Esophagus (tissue), 2 donors: ENCODE data around the gene CARMIL3. TPM values are rescaled to one million over a fixed set of nuclear protein-coding genes. Genes with fewer than 3 reads are reported as not detected.
"Not testable (repeated sequence)": the region's sequence is repeated elsewhere in the genome, so short reads cannot be mapped to it uniquely, and the experiment has no call there.

Source experiments
- H3K27ac ChIP-seq, 2 donors: one replicate each; pipeline ENCODE4 v1.5.1; 2013; ENCODE audit warnings: low read depth in 2 of 2, mild to moderate bottlenecking in 2 of 2, inconsistent platforms in 1 of 2, low read length in 1 of 2, moderate library complexity in 1 of 2
- H3K27me3 ChIP-seq, 2 donors: one replicate each; pipeline ENCODE4 v1.6.1; 2013; ENCODE audit warnings: low read length in 2 of 2, control low read depth in 1 of 2, mild to moderate bottlenecking in 1 of 2; ENCODE audit not compliant: insufficient read depth in 2 of 2, control insufficient read depth in 1 of 2
- H3K36me3 ChIP-seq, 2 donors: one replicate each; pipeline ENCODE4 v1.6.1; 2013; ENCODE audit warnings: low read length in 1 of 2; ENCODE audit not compliant: control insufficient read depth in 2 of 2, insufficient read depth in 2 of 2
- H3K4me1 ChIP-seq, 2 donors: one replicate each; pipeline ENCODE4 v1.6.1; 2013; ENCODE audit warnings: low read length in 1 of 2; ENCODE audit not compliant: control insufficient read depth in 2 of 2, insufficient read depth in 2 of 2
- H3K4me3 ChIP-seq, 2 donors: one replicate each; pipeline ENCODE4 v1.5.1; 2013; ENCODE audit warnings: low read length in 2 of 2, mild to moderate bottlenecking in 2 of 2, low read depth in 1 of 2, moderate library complexity in 1 of 2
- H3K9me3 ChIP-seq, 2 donors: one replicate each; pipeline ENCODE4 v1.6.1; 2013; ENCODE audit warnings: mild to moderate bottlenecking in 2 of 2, low read depth in 1 of 2, low read length in 1 of 2, moderate library complexity in 1 of 2; ENCODE audit not compliant: control insufficient read depth in 2 of 2, insufficient read depth in 1 of 2
- WGBS, 2 donors: extraction: QIAGEN DNeasy Blood & Tissue Kit; methylation state at CpG; one replicate each; pipeline ENCODE4 v1.1.7; 2013; 5-methylcytosine and 5-hydroxymethylcytosine counted together
- polyA plus RNA-seq, 2 donors: library from polyadenylated mRNA; stranded (reverse); fragments of 200-250 nt; gene quantifications; one replicate each; pipeline ENCODE4 v1.2.3, GENCODE V29; 2013
- donor health status: healthy with polysubstance abuse.
- donor health status: Bipolar disorder and iron deficiency.

CARMIL3 gene
- polyA plus RNA-seq, 2 donors, result 0.55 to 2.3 TPM

DNA sequence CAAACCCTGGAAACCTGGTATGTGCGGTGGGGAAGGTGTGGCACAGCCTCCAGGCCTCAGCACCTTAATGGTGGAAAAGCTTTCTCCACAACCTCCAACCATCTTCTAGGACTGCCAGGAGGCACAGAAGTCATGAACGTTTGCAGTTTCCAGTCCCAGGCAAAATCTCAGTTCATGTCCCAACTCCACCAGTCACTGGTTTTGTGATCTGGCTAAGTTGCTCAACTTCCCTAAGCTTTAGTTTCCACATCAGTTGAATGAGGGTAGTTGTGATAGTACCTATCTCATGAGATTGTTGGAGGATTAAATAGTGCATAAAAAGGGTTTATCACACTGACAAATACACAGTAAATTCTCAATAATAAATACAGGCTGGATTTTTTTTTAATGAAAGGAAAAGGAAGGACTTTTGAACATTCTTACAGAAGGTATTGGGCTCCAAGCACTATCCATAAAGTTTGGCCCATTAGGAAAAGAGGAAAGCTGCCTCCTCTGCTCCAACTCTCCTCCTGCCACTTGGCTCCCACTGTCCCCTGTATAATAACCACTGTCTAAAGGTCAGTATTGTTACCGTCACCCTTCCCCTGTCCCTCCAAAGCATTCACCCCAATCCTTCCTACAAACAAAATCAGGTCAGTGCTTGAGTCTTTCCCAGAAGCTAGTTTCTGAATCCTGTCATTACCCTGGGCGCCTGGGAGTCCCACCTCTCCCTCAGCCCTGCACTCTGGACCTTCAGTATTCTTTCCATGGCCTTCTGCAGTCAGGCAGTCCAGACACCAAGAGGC is 48.6 kb downstream of the CARMIL3 start:
- H3K4me1 ChIP-seq, result peaks cover 0 to 6% of the 10 kb centered on the region in 2 donors
- H3K27me3 ChIP-seq, result no peaks in the 10 kb centered on the region
- no peak overlapping the region for H3K27ac ChIP-seq
- no peaks in the 10 kb centered on the region for H3K9me3 ChIP-seq
- H3K36me3 ChIP-seq, result peaks cover 3 to 6% of the 10 kb centered on the region in 2 donors
- no peak overlapping the region for H3K4me3 ChIP-seq
- 75 to 82% methylated on average over 4 of the region's 4 CpGs for WGBS, 2 donors

DNA sequence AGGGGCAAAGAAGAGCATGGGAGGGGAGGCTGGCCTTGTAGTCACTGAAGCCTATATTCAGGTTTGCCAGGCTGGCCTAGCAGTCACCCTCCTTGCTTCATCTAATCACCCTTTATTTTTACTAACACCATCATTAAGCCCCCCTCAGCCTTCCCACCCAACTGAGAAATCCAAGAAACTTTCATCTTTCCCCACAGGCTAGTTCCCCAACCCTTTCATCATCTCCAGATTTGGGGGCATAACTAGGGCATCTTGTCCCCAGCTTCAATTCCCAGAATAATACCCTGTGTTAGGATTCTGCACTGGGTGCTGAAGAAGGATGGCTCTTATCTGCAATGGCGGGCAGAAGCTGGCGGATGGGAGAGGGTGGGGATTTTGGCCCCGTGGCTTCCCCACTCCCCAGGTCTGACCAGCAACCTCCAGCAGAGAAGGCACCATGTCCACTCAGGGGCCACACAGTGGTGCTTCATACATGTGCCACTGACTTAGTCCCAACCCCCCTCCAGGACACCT is 49.2 kb downstream of the CARMIL3 start:
- 91 to 100% methylated on average over 3 of the region's 3 CpGs for WGBS, 2 donors
- H3K4me1 ChIP-seq, result peaks cover 0 to 3% of the 10 kb centered on the region in 2 donors
- H3K27ac ChIP-seq, result no peak overlapping the region

DNA sequence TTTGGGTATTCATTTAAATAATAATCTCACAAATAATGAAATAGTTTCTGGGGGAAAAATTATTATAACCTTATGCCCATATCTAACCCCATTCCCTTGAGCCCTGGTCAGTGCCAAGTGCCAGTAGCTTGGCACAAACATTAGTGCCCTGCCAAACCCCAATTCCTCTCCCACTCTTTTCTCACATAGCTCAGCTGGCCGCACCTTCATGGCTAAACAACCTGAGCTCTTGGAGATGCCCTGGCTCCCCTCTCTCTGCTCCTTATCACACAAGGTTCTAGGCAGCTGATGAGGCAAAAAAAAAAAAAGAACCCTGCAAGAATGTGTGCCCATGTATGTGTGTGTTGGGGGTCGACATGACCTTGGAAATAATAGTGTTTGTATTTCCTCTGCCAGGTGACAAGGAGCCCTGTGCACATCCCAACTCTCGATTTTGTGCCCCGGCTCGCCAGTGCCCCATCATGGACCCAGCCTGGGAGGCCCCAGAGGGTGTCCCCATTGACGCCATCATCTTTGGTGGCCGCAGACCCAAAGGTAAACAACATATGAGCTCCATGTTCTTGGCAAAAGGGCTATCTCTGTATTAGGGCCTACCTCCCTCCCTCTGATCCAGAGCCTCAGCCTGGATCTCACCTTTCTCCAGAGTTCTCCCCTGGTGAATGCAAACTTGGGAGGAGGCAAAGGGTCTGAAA is 50.7 kb downstream of the CARMIL3 start:
- H3K27ac ChIP-seq, result no peak overlapping the region
- no peaks in the 10 kb centered on the region for H3K9me3 ChIP-seq
- peaks cover 0 to 3% of the 10 kb centered on the region in 2 donors for H3K4me1 ChIP-seq
- peaks cover 3 to 6% of the 10 kb centered on the region in 2 donors for H3K36me3 ChIP-seq
- no peak overlapping the region for H3K4me3 ChIP-seq
- 92 to 93% methylated on average over 7 of the region's 7 CpGs for WGBS, 2 donors
- H3K27me3 ChIP-seq, result no peaks in the 10 kb centered on the region

More for the DNA sequence above, 49.2 kb downstream of the CARMIL3 start:
- H3K9me3 ChIP-seq, result no peaks in the 10 kb centered on the region
- peaks cover 3 to 6% of the 10 kb centered on the region in 2 donors for H3K36me3 ChIP-seq
- H3K4me3 ChIP-seq, result no peak overlapping the region
- H3K27me3 ChIP-seq, result no peaks in the 10 kb centered on the region

DNA sequence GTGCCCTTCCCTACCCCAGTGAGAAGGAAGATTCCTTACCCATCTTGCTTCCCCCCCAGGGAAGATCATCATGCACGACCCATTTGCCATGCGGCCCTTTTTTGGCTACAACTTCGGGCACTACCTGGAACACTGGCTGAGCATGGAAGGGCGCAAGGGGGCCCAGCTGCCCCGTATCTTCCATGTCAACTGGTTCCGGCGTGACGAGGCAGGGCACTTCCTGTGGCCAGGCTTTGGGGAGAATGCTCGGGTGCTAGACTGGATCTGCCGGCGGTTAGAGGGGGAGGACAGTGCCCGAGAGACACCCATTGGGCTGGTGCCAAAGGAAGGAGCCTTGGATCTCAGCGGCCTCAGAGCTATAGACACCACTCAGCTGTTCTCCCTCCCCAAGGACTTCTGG is 51.6 kb downstream of the CARMIL3 start:
- WGBS, 2 donors, result 92 to 93% methylated on average over 13 of the region's 13 CpGs
- Histone ChIP-seq H3K27ac (no peak overlapping the region), H3K4me3 (no peak overlapping the region), H3K36me3 (peaks cover 0 to 3% of the 10 kb centered on the region in 2 donors), H3K27me3 (no peaks in the 10 kb centered on the region), H3K4me1 (peaks cover 0 to 3% of the 10 kb centered on the region in 2 donors), H3K9me3 (no peaks in the 10 kb centered on the region)

DNA sequence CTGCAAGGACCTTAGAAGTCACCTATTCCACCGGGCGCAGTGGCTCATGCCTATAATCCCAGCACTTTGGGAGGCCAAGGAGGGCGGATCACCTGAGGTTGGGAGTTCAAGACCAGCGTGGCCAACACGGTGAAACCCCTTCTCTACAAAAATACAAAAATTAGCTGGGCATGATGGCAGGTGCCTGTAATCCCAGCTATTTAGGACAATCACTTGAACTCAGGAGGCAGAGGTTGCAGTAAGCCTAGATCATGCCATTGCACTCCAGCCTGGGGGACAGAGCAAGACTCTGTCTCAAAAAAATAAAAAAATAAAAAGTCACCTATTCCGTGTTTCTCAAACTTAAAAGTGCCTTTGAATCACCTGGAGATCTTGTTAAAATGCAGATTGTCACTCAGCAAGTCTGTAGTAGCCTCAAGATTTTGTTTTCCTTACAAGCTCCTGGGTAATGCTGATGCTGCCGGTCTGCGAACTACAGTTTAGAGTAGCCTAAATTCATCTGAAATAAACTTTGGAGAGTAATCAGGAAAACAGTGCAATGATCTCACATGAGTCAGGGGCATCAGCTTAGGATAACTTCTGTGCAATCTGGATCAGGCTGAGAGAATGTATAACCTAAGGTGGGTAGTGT is 53.9 kb downstream of the CARMIL3 start:
- H3K9me3 ChIP-seq, H3K27me3 ChIP-seq, H3K36me3 ChIP-seq, H3K4me1 ChIP-seq, H3K4me3 ChIP-seq, H3K27ac ChIP-seq: not testable (repeated sequence)
- WGBS, 2 donors, result 90 to 91% methylated on average over 8 of the region's 8 CpGs

DNA sequence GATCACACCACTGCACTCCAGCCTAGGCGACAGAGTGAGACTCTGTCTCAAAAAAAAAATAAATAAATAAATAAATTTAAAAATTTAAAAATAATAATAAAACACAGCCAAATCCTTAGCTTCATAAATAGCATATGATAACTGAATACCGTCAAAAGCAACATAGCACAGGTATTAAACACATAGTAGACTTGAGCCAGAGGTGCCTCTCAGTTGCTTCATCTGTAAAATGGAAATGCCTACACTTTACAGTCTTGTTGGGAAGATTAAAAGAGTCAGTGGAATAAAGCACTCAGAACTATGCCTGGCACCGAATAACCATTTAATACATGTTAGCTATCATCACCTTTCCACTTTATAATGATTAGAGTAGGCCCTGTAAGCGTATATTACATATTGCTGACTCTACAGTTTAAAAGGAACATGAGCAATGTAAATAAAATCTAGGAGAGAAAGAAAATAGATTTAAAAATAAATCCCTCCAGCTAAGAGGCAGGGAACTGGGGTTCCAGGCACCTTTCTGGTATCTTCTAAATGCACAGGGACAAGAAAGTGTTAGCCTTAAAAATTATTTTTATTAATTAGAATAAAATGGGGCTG is 55.0 kb downstream of the CARMIL3 start:
- H3K36me3 ChIP-seq, result no peaks in the 10 kb centered on the region
- 88 to 89% methylated on average over 4 of the region's 4 CpGs for WGBS, 2 donors
- no peak overlapping the region for H3K27ac ChIP-seq
- H3K27me3 ChIP-seq, result no peaks in the 10 kb centered on the region
- H3K4me3 ChIP-seq, result no peak overlapping the region
- H3K4me1 ChIP-seq, result no peaks in the 10 kb centered on the region
- H3K9me3 ChIP-seq, result no peaks in the 10 kb centered on the region

DNA sequence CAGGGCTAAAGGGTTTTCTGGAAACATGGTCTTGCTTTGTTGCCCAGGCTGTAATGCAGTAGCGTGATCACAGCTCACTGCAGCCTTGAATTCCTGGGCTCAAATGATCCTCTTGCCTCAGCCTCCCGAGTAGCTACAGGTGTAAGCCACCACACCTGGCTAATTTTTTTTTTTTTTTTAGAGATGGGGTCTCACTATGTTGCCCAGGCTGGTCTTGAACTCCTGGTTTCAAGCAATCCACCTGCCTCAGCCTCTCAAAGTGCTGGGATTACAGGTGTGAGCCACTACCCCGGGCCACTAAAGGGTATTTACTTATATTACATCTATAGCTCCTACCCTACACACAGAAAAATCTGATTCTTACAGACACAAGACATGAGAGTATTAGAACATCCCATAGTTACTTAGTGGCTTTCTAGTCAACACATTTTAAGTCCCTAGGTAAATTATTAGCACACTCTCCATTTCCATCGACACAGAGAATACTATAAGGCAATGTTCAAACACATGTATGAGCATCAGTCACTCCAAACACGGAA is 56.6 kb downstream of the CARMIL3 start:
- Histone ChIP-seq H3K4me3 (no peak overlapping the region), H3K36me3 (no peaks in the 10 kb centered on the region), H3K27me3 (no peaks in the 10 kb centered on the region), H3K27ac (no peak overlapping the region), H3K9me3 (no peaks in the 10 kb centered on the region), H3K4me1 (no peaks in the 10 kb centered on the region)
- 42 to 46% methylated on average over 5 of the region's 5 CpGs for WGBS, 2 donors

DNA sequence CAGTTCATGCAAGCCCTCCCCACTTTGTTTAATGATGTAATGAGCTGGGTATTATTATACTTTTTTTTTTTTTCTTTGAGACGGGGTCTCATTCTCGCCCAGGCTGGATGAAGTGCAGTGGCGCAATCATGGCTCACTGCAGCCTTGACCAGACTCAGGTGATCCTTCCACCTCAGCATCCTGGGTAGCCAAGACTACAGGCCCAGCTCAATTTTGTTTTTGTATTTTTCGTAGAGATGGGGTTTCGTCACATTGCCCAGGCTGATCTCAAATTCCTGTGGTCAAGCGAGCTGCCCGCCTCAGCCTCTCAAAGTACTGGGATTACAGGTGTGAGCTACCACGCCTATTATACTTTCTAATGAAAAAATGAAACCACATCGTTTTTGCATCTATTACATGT is 58.3 kb downstream of the CARMIL3 start:
- H3K27ac ChIP-seq, result no peak overlapping the region

DNA sequence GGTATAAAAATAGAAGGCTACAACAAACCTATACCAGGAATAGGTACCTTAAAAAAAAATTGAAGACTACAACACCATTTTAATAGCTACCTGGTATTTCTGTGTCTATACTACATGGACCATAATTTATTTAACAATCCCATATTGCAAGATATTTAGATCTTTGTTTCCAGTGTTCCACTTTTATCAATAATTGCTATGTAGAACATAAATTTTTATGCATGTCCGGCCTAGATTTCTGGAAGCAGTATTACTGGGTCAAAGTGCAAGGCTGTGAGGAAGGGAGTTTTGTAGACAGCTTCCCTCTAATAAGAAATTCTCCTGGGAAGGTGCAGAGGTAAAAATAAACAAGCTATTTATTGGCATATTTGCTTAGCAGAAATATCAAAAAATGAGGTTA is 58.7 kb downstream of the CARMIL3 start:
- Histone ChIP-seq H3K4me1 (no peaks in the 10 kb centered on the region), H3K4me3 (no peak overlapping the region), H3K36me3 (no peaks in the 10 kb centered on the region), H3K9me3 (no peaks in the 10 kb centered on the region), H3K27me3 (no peaks in the 10 kb centered on the region), H3K27ac (no peak overlapping the region)
- WGBS, 2 donors, result 60 to 83% methylated on average over 1 of the region's 1 CpG

More for the DNA sequence above, 58.3 kb downstream of the CARMIL3 start:
- no peaks in the 10 kb centered on the region for H3K9me3 ChIP-seq
- H3K36me3 ChIP-seq, result no peaks in the 10 kb centered on the region
- 83 to 84% methylated on average over 9 of the region's 9 CpGs for WGBS, 2 donors
- no peaks in the 10 kb centered on the region for H3K27me3 ChIP-seq
- no peak overlapping the region for H3K4me3 ChIP-seq
- no peaks in the 10 kb centered on the region for H3K4me1 ChIP-seq
